RPMI7951 (cell line): ENCODE results near the gene RMC1. TPM values are rescaled to one million over a fixed set of nuclear protein-coding genes. Genes with fewer than 3 reads are reported as not detected.
A peak's percentile ranks its signal among the peaks of the same experiment; 100 is the strongest.
"Not testable (repeated sequence)": the region's sequence is repeated elsewhere in the genome, so short reads cannot be mapped to it uniquely, and the experiment has no call there.

Source experiments
- DNase-seq: peaks from one replicate; pipeline ENCODE4 v3.0.0-alpha.2; 2012; ENCODE audit warnings: low read depth
- total RNA-seq: library from RNA; depleted of rRNA; stranded (reverse); fragments of >200 nt; shearing (Covaris generic); gene quantifications from 2 replicates; pipeline ENCODE4 v1.2.3, GENCODE V29; 2014

Gene RMC1
- total RNA-seq, 1 experiment from 2014 or later, result 23.8 TPM

- peak; percentile 54 for DNase-seq
Measured at GRCh38 chr18:23563377-23564043, 60.2 kb downstream of the RMC1 start.

GRCh38 chr18:23565916-23566547 is 62.7 kb downstream of the RMC1 start:
- no peak for DNase-seq

GRCh38 chr18:23567671-23568070 is 64.4 kb downstream of the RMC1 start:
- DNase-seq, result no peak

- DNase-seq, result no peak
Measured at GRCh38 chr18:23568281-23569138, 65.2 kb downstream of the RMC1 start.

- DNase-seq, result no peak
Measured at GRCh38 chr18:23569299-23570063, 66.2 kb downstream of the RMC1 start.

GRCh38 chr18:23570912-23571504 is 67.7 kb downstream of the RMC1 start:
- DNase-seq, result no peak

- no peak for DNase-seq
Measured at GRCh38 chr18:23572012-23572411, 68.7 kb downstream of the RMC1 start.

- DNase-seq, result no peak
Measured at GRCh38 chr18:23572570-23572969, 69.3 kb downstream of the RMC1 start.

GRCh38 chr18:23573020-23573419 is 69.7 kb downstream of the RMC1 start:
- DNase-seq, result no peak

- DNase-seq, result peak; percentile 61
Measured at GRCh38 chr18:23573626-23574431, 70.5 kb downstream of the RMC1 start.

- DNase-seq, result no peak
Measured at GRCh38 chr18:23574611-23575308, 71.4 kb downstream of the RMC1 start.

GRCh38 chr18:23575309-23575651 is 72.0 kb downstream of the RMC1 start:
- DNase-seq, result no peak

GRCh38 chr18:23577521-23577920 is 74.2 kb downstream of the RMC1 start:
- not testable (repeated sequence) for DNase-seq

- DNase-seq, result no peak
Measured at GRCh38 chr18:23578067-23578701, 74.9 kb downstream of the RMC1 start.

- DNase-seq, result no peak
Measured at GRCh38 chr18:23578891-23579653, 75.8 kb downstream of the RMC1 start.

- DNase-seq, result peak; percentile 57
Measured at GRCh38 chr18:23580677-23581367, 77.5 kb downstream of the RMC1 start.
